K562 (cell line): ENCODE measurements around the gene ZC3H13. TPM values are rescaled to one million over a fixed set of nuclear protein-coding genes. Genes with fewer than 3 reads are reported as not detected.

Source experiments
- ATAC-seq: fragments of 200-7000 bp; cut with Tn5 transposase; 3 replicates; pipeline ENCODE4 v1.9.1; 2020; ENCODE audit warnings: moderate library complexity
- BruUV-seq: library from RNA; stranded (reverse); fragments of 400-500 nt; replicated peaks from 2 replicates; lab custom pipeline; 2021; lab: Mats Ljungman, UMichigan
- CTCF ChIA-PET: fragments of 300-600 bp; formaldehyde crosslinking; extraction: SDS; loops from one replicate; lab custom pipeline; 2021; ENCODE audit warnings: low intra/inter-chr PET ratio; lab: Yijun Ruan, JAX
- POLR2A ChIA-PET: fragments of 300-600, 350-650 bp; sonication (Branson Sonifier 250); formaldehyde crosslinking; extraction: SDS; loops from one replicate; lab custom pipeline; 2021; ENCODE audit warnings: antibody characterized with exemption, inconsistent platforms; lab: Yijun Ruan, JAX
- DNase-seq, 4 experiments: peaks; one replicate each; pipeline versions ENCODE4 v3.0.0 to v3.0.0-alpha.2; 2011 to 2018; ENCODE audit warnings: low spot score in 3 of 4, mixed read lengths in 3 of 4; ENCODE audit errors: extremely low read depth in 1 of 4
- FAIRE-seq: peaks from 2 replicates; lab custom pipeline; 2011; peaks lifted over from hg19 to GRCh38; lab: Jason Lieb, UNC
- H2AFZ ChIP-seq: 2 replicates; pipeline ENCODE4 v1.6.0; 2011; ENCODE audit warnings: low read depth, low read length, control low read depth, inconsistent platforms
- H3K27ac ChIP-seq: fragments of 200-600 bp; 3 replicates; pipeline ENCODE4 v1.8.0; 2011; ENCODE audit warnings: low read depth, mild to moderate bottlenecking, control low read depth, inconsistent platforms, low read length, moderate library complexity, mixed read lengths; ENCODE audit errors: extremely low read depth
- H3K27me3 ChIP-seq, 2 experiments: fragments of 300-600 bp in 1 of 2; 2 replicates in 1 of 2; 3 replicates in 1 of 2; pipeline versions ENCODE4 v1.6.0 to v1.8.0; 2011; ENCODE audit warnings: inconsistent platforms in 2 of 2, low read length in 2 of 2, mild to moderate bottlenecking in 1 of 2, mixed read lengths in 1 of 2, moderate library complexity in 1 of 2; ENCODE audit not compliant: control insufficient read depth in 2 of 2, insufficient read depth in 2 of 2
- H3K36me3 ChIP-seq: fragments of 300-600 bp; 3 replicates; pipeline ENCODE4 v1.8.0; 2011; ENCODE audit warnings: mild to moderate bottlenecking, low read length, inconsistent platforms; ENCODE audit not compliant: control insufficient read depth, insufficient read depth
- H3K4me1 ChIP-seq, 2 experiments: fragments of 200-600 bp in 1 of 2; replicated peaks in 1 of 2; 2 replicates in 1 of 2; 3 replicates in 1 of 2; pipeline versions ENCODE4 v1.5.1 to v1.8.0; 2011; ENCODE audit warnings: inconsistent platforms in 2 of 2, low read length in 2 of 2, mild to moderate bottlenecking in 1 of 2, mixed read lengths in 1 of 2, moderate library complexity in 1 of 2; ENCODE audit not compliant: control insufficient read depth in 2 of 2, insufficient read depth in 2 of 2
- H3K4me2 ChIP-seq: 2 replicates; pipeline ENCODE4 v1.6.1; 2011; ENCODE audit warnings: low read length, control low read depth, inconsistent platforms, mixed read lengths; ENCODE audit not compliant: insufficient read depth
- H3K4me3 ChIP-seq: fragments of 200-600 bp; sonication (generic), shearing (Covaris generic); 2 replicates; pipeline ENCODE4 v1.5.1; 2016; ENCODE audit warnings: control low read depth, inconsistent platforms
- H3K79me2 ChIP-seq: fragments of 200-600 bp; 3 replicates; pipeline ENCODE4 v1.8.0; 2011; ENCODE audit warnings: low read length, inconsistent platforms; ENCODE audit not compliant: control insufficient read depth, insufficient read depth
- H3K9ac ChIP-seq, 2 experiments: 2 replicates each; pipeline versions ENCODE4 v1.6.0 to v1.6.1; 2011; ENCODE audit warnings: low read depth in 2 of 2, low read length in 2 of 2, control low read depth in 1 of 2, inconsistent platforms in 1 of 2, mild to moderate bottlenecking in 1 of 2, mixed read lengths in 1 of 2; ENCODE audit not compliant: insufficient read depth in 1 of 2
- H3K9me1 ChIP-seq: one replicate; pipeline ENCODE4 v1.6.0; 2011; ENCODE audit warnings: inconsistent platforms, mild to moderate bottlenecking, low read length, moderate library complexity; ENCODE audit not compliant: control insufficient read depth, insufficient read depth
- H3K9me3 ChIP-seq: replicated peaks from 2 replicates; pipeline ENCODE4 v1.5.1; 2011; ENCODE audit warnings: low read depth, low read length, inconsistent platforms; ENCODE audit not compliant: control insufficient read depth, insufficient read depth
- H4K20me1 ChIP-seq: replicated peaks from 2 replicates; pipeline ENCODE4 v1.6.1; 2011; ENCODE audit warnings: low read length, inconsistent platforms, mixed read lengths; ENCODE audit not compliant: control insufficient read depth, insufficient read depth
- CBX5 ChIP-seq: IDR thresholded peaks from 2 replicates; pipeline ENCODE4 v1.6.1; 2014; ENCODE audit warnings: low read depth, borderline replicate concordance
- GABPB1 ChIP-seq: sonication (generic); formaldehyde crosslinking; IDR thresholded peaks from 2 replicates; pipeline ENCODE4 v1.8.0; 2022; ENCODE audit warnings: mild to moderate bottlenecking, missing genetic modification reagents
- HNRNPK ChIP-seq: fragments of 200-400 bp; formaldehyde crosslinking; IDR thresholded peaks from one replicate; pipeline ENCODE4 v1.6.1; 2018; ENCODE audit warnings: mild to moderate bottlenecking, low read depth, low read length; ENCODE audit not compliant: poor library complexity, severe bottlenecking
- NR0B1 ChIP-seq: fragments of 450-650 bp; IDR thresholded peaks from one replicate; pipeline ENCODE4 v1.6.1; 2018; ENCODE audit warnings: mild to moderate bottlenecking, moderate library complexity; ENCODE audit not compliant: partially characterized antibody
- NUFIP1 ChIP-seq: fragments of 450-650 bp; IDR thresholded peaks from 2 replicates; pipeline ENCODE4 v1.6.1; 2018; ENCODE audit not compliant: partially characterized antibody
- RFX5 ChIP-seq: IDR thresholded peaks from 2 replicates; pipeline ENCODE4 v1.6.1; 2011; ENCODE audit warnings: low read depth, mild to moderate bottlenecking, improper control_type of control experiment, low read length
- ZMIZ1 ChIP-seq, 2 experiments: fragments of 150-350 bp in 1 of 2; IDR thresholded peaks; 2 replicates each; pipeline ENCODE4 v1.6.1; 2012 to 2016; ENCODE audit warnings: low read depth in 2 of 2, low read length in 2 of 2, mild to moderate bottlenecking in 1 of 2, moderate library complexity in 1 of 2
- ZNF316 ChIP-seq: fragments of 450-650 bp; IDR thresholded peaks from 2 replicates; pipeline ENCODE4 v1.6.1; 2016
- ZNF347 ChIP-seq: fragments of 450-650 bp; formaldehyde crosslinking; IDR thresholded peaks from 2 replicates; pipeline ENCODE4 v1.4.0; 2020; ENCODE audit warnings: low read depth, mild to moderate bottlenecking, moderate library complexity
- ZNF695 ChIP-seq: fragments of 450-650 bp; formaldehyde crosslinking; IDR thresholded peaks from 2 replicates; pipeline ENCODE4 v1.4.0; 2020; ENCODE audit warnings: mild to moderate bottlenecking, moderate library complexity
- WGBS: fragments of 100-300 bp; shearing (Covaris generic); methylation state at CpG from one replicate; pipeline ENCODE4 v1.1.6; 2016; ENCODE audit warnings: low coverage, mixed read lengths; ENCODE audit not compliant: insufficient coverage; ENCODE audit errors: missing lambda C conversion rate; 5-methylcytosine and 5-hydroxymethylcytosine counted together
- in situ Hi-C: fragments of 300-500 bp; cut with MboI; formaldehyde crosslinking; loops from 4 replicates; pipeline ENCODE4 v1.15.0; 2018; ENCODE audit warnings: inconsistent platforms, mixed read lengths
- intact Hi-C: fragments of 100-400 bp; cut with micrococcal nuclease; formaldehyde crosslinking; loops from 2 replicates; pipeline ENCODE4 v1.14.2; 2022
- polyA plus RNA-seq, 8 experiments: library from polyadenylated mRNA; depleted of rRNA in 4 of 8; stranded (reverse) in 5 of 8; unstranded in 3 of 8; fragments of >200 nt; fragmentation: Nextera tagmentation in 2 of 8; fragmentation: Illumina TruSeq in 1 of 8; extraction: Ambion mirVana in 2 of 8; extraction: Trizol in 1 of 8; gene quantifications; 2 replicates each; pipeline versions ENCODE4 v1.2.1 to v1.2.3, GENCODE V29; 2011 to 2014; ENCODE audit warnings: inconsistent platforms in 1 of 8, missing spikeins in 1 of 8
- total RNA-seq, 7 experiments: library from RNA; depleted of rRNA in 6 of 7; stranded (reverse); fragments of >200 nt in 6 of 7; fragmentation: Illumina TruSeq in 2 of 7; extraction: Trizol in 2 of 7; gene quantifications; 2 replicates each; pipeline versions ENCODE4 v1.2.1 to v1.2.3, GENCODE V29; 2011 to 2021; ENCODE audit warnings: low replicate concordance in 1 of 7
- TF ChIP-seq, protein P1 (sequence below): IDR thresholded peaks from 2 replicates; pipeline ENCODE4 v1.6.1; 2016; ENCODE audit warnings: missing genetic modification characterization, missing compliant biosample characterization
- TF ChIP-seq, protein P2 (sequence below): fragments of 250-450 bp; sonication (Bioruptor Pico); IDR thresholded peaks from 2 replicates; pipeline ENCODE4 v1.9.0; 2021; ENCODE audit warnings: mild to moderate bottlenecking, inconsistent platforms

Gene ZC3H13
- total and polyA plus RNA-seq, 9 of the 15 experiments (the other 6 are each of a cell fraction or from before 2014, with no cell fraction given) = 4.9 to 27.6 (median 12.1) TPM

- TF ChIP-seq ZMIZ1 (IDR thresholded peaks at IDR 0.05; ENCODE audit: low read depth in 2 of 2, low read length in 2 of 2) = no peak
- TF ChIP-seq ZNF695 (CRISPR knock-in tag) = no peak
- TF ChIP-seq RFX5 = no peak
Observed at GRCh38 chr13:46059405-46059804, 6.9 kb upstream of the ZC3H13 start (continued).

- Histone ChIP-seq H3K36me3 (no peaks in the 10 kb centered on the region), H4K20me1 (no peaks in the 10 kb centered on the region), H3K4me3 (no peak overlapping the region), H3K4me1 (peaks cover 0 to 6% of the 10 kb centered on the region in 2 experiments; a peak in 2 of 5 replicates), H2AFZ (no peak overlapping the region), H3K9ac (no peak overlapping the region), H3K27ac (no peak overlapping the region), H3K79me2 (0 out of 3 replicates have a peak, but pooled peaks cover 5% of the 10 kb centered on the region), H3K27me3 (no peaks in the 10 kb centered on the region), H3K9me1 (no peaks in the 10 kb centered on the region), H3K4me2 (no peak overlapping the region), H3K9me3 (no peaks in the 10 kb centered on the region)
- intact Hi-C loops (no loop called here), in situ Hi-C loops (no loop called here)
- 47% methylated on average over 3 of the region's 3 CpGs for WGBS
- no TSS peak for BruUV-seq
- ATAC-seq (no peak), DNase-seq (no peak), FAIRE-seq (no peak)
- CTCF ChIA-PET = no interaction called here
- POLR2A ChIA-PET = no interaction called here
- TF ChIP-seq ZNF347 = no peak
- TF ChIP-seq NUFIP1 = no peak
- TF ChIP-seq, protein P1, sequence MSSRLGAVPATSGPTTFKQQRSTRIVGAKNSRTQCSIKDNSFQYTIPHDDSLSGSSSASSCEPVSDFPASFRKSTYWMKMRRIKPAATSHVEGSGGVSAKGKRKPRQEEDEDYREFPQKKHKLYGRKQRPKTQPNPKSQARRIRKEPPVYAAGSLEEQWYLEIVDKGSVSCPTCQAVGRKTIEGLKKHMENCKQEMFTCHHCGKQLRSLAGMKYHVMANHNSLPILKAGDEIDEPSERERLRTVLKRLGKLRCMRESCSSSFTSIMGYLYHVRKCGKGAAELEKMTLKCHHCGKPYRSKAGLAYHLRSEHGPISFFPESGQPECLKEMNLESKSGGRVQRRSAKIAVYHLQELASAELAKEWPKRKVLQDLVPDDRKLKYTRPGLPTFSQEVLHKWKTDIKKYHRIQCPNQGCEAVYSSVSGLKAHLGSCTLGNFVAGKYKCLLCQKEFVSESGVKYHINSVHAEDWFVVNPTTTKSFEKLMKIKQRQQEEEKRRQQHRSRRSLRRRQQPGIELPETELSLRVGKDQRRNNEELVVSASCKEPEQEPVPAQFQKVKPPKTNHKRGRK (tag) = no peak
- TF ChIP-seq ZNF316 = no peak
- no peak for TF ChIP-seq CBX5
- TF ChIP-seq, protein P2, sequence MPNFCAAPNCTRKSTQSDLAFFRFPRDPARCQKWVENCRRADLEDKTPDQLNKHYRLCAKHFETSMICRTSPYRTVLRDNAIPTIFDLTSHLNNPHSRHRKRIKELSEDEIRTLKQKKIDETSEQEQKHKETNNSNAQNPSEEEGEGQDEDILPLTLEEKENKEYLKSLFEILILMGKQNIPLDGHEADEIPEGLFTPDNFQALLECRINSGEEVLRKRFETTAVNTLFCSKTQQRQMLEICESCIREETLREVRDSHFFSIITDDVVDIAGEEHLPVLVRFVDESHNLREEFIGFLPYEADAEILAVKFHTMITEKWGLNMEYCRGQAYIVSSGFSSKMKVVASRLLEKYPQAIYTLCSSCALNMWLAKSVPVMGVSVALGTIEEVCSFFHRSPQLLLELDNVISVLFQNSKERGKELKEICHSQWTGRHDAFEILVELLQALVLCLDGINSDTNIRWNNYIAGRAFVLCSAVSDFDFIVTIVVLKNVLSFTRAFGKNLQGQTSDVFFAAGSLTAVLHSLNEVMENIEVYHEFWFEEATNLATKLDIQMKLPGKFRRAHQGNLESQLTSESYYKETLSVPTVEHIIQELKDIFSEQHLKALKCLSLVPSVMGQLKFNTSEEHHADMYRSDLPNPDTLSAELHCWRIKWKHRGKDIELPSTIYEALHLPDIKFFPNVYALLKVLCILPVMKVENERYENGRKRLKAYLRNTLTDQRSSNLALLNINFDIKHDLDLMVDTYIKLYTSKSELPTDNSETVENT (CRISPR knock-in tag) = no peak
- TF ChIP-seq GABPB1 = no peak
- TF ChIP-seq HNRNPK = no peak
- no peak for TF ChIP-seq NR0B1
Observed at GRCh38 chr13:46058268-46058667, 5.7 kb upstream of the ZC3H13 start.
